ENCODE measurements around the gene ZFAND3.

ZFAND3 gene

DNA sequence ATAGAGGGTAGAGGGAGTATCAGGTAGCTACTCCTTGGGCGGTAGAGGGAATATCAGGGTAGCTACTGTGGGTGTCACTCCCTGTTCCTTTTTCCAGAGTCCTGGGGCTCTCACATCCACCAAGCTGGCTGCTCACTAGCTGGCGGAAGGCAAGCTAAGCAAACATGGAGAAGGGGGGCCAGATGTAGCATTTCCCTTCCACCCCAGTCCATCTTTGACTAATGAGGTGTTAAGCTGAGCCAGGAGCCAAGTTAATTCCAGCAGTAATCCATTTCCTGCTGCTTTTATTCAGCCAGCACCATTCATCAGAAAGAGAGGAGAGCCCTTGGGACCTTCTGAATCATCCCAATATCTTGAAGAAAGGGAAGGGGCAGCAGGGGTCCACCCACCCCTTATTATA lies 330.0 kb downstream of the ZFAND3 start:
- TF ChIP-seq, protein P1, sequence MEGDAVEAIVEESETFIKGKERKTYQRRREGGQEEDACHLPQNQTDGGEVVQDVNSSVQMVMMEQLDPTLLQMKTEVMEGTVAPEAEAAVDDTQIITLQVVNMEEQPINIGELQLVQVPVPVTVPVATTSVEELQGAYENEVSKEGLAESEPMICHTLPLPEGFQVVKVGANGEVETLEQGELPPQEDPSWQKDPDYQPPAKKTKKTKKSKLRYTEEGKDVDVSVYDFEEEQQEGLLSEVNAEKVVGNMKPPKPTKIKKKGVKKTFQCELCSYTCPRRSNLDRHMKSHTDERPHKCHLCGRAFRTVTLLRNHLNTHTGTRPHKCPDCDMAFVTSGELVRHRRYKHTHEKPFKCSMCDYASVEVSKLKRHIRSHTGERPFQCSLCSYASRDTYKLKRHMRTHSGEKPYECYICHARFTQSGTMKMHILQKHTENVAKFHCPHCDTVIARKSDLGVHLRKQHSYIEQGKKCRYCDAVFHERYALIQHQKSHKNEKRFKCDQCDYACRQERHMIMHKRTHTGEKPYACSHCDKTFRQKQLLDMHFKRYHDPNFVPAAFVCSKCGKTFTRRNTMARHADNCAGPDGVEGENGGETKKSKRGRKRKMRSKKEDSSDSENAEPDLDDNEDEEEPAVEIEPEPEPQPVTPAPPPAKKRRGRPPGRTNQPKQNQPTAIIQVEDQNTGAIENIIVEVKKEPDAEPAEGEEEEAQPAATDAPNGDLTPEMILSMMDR (IDR thresholded peaks at IDR 0.05; ENCODE audit: low read depth, low read length): no peak
- no peak for DNase-seq (ENCODE audit: extremely low read depth, low read depth)

DNA sequence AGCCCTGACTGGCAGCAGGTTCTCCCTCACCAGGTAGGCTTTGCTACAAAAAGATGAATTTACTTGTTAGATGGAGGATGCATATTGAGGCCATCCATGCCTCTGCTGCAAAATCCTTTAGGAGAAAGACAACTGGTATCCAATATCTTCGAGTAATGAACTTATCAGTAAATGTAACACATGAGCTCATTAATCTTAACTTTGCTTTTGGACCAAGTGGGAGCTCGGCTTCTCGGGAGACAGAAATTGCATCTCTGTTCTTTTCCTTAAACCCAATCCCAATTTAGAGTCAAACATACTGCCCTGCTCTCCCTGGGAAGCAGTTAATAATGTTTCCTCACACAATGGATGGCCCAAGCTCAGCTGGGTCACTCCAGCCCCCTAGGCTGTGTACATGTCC lies 330.5 kb downstream of the ZFAND3 start:
- TF ChIP-seq, protein P1 (IDR thresholded peaks at IDR 0.05; ENCODE audit: low read depth, low read length): no peak
- DNase-seq (ENCODE audit: extremely low read depth, low read depth): no peak

DNA sequence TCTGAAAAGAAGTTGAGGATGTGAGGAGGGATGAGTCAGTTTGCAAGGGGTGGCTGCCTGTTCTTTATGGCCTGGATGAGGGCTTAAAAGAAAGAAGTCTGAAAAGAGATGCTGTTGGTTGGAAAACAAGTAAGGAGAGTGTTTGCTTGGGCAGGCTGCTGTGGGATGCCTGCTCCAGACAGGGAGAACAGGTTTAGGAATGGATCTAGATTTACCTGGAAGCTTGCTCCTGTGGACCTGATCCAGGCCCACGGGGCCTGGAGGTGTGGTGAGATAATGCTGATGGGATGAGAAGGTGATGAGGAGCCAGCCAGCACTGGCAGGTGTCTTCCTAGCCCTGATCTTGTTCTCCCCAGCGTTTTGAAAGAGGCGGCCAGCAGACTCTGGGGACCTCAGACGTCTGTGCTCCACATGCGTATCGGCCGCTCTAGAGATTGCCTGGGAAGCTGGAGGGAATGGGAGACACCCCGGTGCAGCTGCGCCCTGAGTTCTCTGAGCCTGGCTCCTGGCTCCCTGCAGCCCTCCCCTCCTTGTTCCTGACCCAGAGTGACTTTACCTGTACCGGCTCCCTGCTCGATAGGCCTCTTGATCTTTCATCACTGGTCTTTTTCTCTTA lies 331.3 kb downstream of the ZFAND3 start:
- TF ChIP-seq, protein P1 (IDR thresholded peaks at IDR 0.05; ENCODE audit: low read depth, low read length): no peak
- DNase-seq (ENCODE audit: extremely low read depth, low read depth): no peak

DNA sequence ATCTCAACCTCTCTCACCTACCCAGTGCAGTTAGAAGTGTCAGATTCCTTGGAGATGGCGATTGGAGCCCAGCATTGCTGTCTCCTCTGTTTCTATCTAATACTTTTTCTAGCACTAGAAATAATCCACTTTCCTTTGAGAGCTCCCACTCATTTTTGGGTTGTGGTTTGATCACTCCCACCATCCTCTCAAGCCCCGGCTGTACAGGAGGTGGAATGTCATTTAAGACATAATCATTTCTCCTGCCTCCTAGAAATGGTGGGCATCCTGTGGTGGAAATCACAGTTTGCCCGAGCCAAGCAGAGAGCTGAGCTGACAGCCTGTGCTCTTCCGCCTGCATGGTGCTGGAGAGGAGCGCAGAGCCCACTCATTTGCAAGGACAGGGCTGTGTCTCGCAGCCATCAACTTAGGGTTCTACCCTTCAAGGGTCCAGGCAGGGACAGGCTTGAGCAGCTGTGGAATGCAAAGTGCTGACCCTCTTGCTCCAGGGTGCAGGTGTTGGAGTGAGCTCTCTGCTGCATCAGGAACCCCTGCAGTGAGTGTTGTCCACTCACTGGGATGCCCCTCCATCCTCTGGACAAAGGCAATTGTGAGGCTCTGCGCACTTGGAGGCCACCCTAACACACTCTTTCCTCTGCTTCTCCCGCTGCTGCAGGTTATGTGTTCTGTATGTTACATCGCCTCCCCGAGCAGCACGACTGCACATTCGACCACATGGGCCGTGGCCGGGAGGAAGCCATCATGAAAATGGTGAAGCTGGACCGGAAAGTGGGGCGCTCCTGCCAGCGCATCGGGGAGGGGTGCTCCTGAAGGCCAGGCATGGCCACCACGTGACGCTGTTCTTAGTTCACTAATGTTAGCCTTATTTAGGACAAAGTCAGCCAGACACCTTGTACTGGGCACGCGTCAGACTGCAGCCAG lies 332.3 kb downstream of the ZFAND3 start:
- no peak for DNase-seq (ENCODE audit: extremely low read depth, low read depth)
- TF ChIP-seq, protein P1 (IDR thresholded peaks at IDR 0.05; ENCODE audit: low read depth, low read length): no peak

DNA sequence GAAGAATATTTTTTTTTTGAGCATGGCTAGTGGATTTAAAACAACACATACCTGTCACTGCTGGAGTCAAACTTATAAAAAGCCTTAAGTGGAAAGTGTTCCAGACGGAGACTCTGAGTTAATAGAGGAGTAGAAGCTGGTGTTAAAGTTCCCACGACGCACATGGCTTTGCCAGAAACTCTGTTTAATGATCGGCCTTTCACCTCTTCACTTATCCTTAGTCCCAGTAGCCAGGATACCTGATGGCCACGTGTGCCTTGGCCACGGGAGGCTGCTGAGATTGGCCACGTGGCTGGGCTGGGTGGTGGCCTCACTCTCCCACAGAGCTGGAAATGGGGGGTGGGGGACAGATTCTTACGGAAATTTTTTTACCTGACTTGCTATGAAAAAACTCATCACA lies 333.1 kb downstream of the ZFAND3 start:
- DNase-seq (ENCODE audit: extremely low read depth, low read depth): no peak
- TF ChIP-seq, protein P1 (IDR thresholded peaks at IDR 0.05; ENCODE audit: low read depth, low read length): no peak

DNA sequence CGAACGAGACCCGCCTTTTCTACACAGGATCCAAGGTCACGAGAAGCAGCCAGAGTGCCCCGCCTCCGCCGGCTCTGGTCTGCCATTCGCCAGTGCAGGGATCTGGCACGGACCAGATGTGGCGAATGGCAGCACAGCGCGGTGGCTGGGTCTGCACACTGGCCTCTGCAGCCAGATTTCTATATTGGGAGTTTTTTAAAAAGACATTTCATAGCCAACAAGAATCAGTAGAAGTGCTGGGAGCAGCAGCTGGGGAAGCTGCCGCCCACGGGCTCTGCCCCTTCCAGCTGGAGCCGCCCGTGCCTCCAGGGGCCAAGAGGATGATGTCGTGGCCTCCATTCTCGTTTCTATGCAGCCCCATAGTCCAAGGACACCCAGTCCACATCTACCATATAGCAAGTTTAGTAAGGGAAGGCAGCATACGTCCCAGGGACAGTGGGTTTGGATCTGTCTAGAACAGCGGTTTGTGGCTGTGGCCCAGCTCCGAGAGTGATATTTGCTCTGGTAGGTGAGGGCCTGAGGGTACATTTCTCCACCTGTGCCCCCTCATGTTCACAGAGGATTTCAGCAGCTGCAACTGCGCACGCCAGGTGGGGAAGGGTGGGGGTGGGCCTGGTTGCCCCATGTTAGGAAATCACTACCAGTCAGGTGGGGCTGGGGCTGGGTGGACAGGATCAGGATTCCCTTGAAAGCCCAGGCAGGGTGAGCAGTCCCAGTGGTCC lies 333.7 kb downstream of the ZFAND3 start:
- no peak for DNase-seq (ENCODE audit: extremely low read depth, low read depth)
- TF ChIP-seq, protein P1 (IDR thresholded peaks at IDR 0.05; ENCODE audit: low read depth, low read length): no peak

Data from AG09319 (cell line).